Panc1 (cell line): ENCODE data around the gene STXBP1. TPM values are rescaled to one million over a fixed set of nuclear protein-coding genes. Genes with fewer than 3 reads are reported as not detected.

Experiments used
- ATAC-seq: fragments of 200-7000 bp; cut with Tn5 transposase; 2 replicates; pipeline ENCODE4 v1.9.1; 2020; ENCODE audit warnings: mild to moderate bottlenecking, moderate library complexity
- BruUV-seq: library from RNA; stranded (reverse); fragments of 400-500 nt; replicated peaks from 2 replicates; lab custom pipeline; 2021; lab: Mats Ljungman, UMichigan
- CTCF ChIA-PET: fragments of 300-600 bp; sonication (Branson Sonifier 250); formaldehyde crosslinking; loops from one replicate; lab custom pipeline; 2022; ENCODE audit warnings: antibody characterized with exemption; lab: Charles Lee
- POLR2A ChIA-PET: fragments of 300-600 bp; sonication (Branson Sonifier 250); formaldehyde crosslinking; loops from one replicate; lab custom pipeline; 2022; ENCODE audit warnings: antibody characterized with exemption; lab: Charles Lee
- DNase-seq: peaks from one replicate; pipeline ENCODE4 v3.0.0-alpha.2; 2010; ENCODE audit warnings: low read depth, low spot score
- H3K27ac ChIP-seq: 2 replicates; pipeline ENCODE4 v1.5.1; 2011; ENCODE audit warnings: mild to moderate bottlenecking, low read length, inconsistent platforms
- H3K27me3 ChIP-seq: fragments of 200-500 bp; sonication (Bioruptor generic); 2 replicates; pipeline ENCODE4 v1.6.0; 2014; ENCODE audit warnings: low read length, inconsistent platforms; ENCODE audit not compliant: control insufficient read depth, insufficient read depth
- H3K36me3 ChIP-seq: fragments of 200-500 bp; sonication (Bioruptor generic); 2 replicates; pipeline ENCODE4 v1.5.1; 2014; ENCODE audit warnings: inconsistent platforms, mild to moderate bottlenecking, low read length, moderate library complexity; ENCODE audit not compliant: control insufficient read depth, insufficient read depth
- H3K4me1 ChIP-seq: 2 replicates; pipeline ENCODE4 v1.5.1; 2011; ENCODE audit warnings: inconsistent platforms, mild to moderate bottlenecking, low read length, moderate library complexity; ENCODE audit not compliant: control insufficient read depth, insufficient read depth
- H3K4me3 ChIP-seq, 2 experiments: 2 replicates each; pipeline ENCODE4 v1.5.1; 2011 to 2012; ENCODE audit warnings: low read depth in 2 of 2, low read length in 2 of 2, mild to moderate bottlenecking in 2 of 2, inconsistent platforms in 1 of 2, moderate library complexity in 1 of 2
- H3K9me3 ChIP-seq: fragments of 200-500 bp; sonication (Bioruptor generic); 2 replicates; pipeline ENCODE4 v1.5.1; 2014; ENCODE audit warnings: low read depth, mild to moderate bottlenecking, inconsistent platforms, low read length, moderate library complexity; ENCODE audit not compliant: control insufficient read depth, insufficient read depth
- CTCF ChIP-seq: fragments of 450-650 bp; IDR thresholded peaks from 2 replicates; pipeline ENCODE4 v1.5.1; 2017; ENCODE audit warnings: mild to moderate bottlenecking
- POLR2AphosphoS5 ChIP-seq: IDR thresholded peaks from 2 replicates; pipeline ENCODE4 v1.6.1; 2012; ENCODE audit warnings: mild to moderate bottlenecking, low read depth, low read length, moderate library complexity
- REST ChIP-seq, 2 experiments: IDR thresholded peaks; 2 replicates each; pipeline ENCODE4 v1.6.1; 2011 to 2012; ENCODE audit warnings: low read depth in 2 of 2, control low read depth in 1 of 2, low read length in 1 of 2, mild to moderate bottlenecking in 1 of 2, moderate library complexity in 1 of 2; ENCODE audit not compliant: insufficient read depth in 1 of 2
- SIN3A ChIP-seq: IDR thresholded peaks from 2 replicates; pipeline ENCODE4 v1.6.1; 2012; ENCODE audit warnings: low read depth, mild to moderate bottlenecking, low read length, moderate library complexity, borderline replicate concordance; ENCODE audit not compliant: insufficient read depth
- TCF7L2 ChIP-seq: IDR thresholded peaks from 2 replicates; pipeline ENCODE4 v1.6.1; 2011; ENCODE audit warnings: mild to moderate bottlenecking, low read depth, low read length, inconsistent platforms
- in situ Hi-C: cut with HindIII; loops from 2 replicates; pipeline ENCODE4 v1.10.0; 2016; ENCODE audit warnings: low sequenced_read_pairs, low pct_unique_long_range_greater_than_20kb
- intact Hi-C: fragments of 100-400 bp; cut with micrococcal nuclease; formaldehyde crosslinking; loops from one replicate; pipeline ENCODE4 v1.10.0; 2022; ENCODE audit not compliant: unreplicated experiment
- total RNA-seq: library from RNA; stranded (reverse); gene quantifications from one replicate; pipeline ENCODE4 v1.2.1, GENCODE V29; 2021; ENCODE audit not compliant: unreplicated experiment

STXBP1 gene
- total RNA-seq, 1 experiment from 2014 or later = 67.5 TPM

GRCh38 chr9:127673234-127673633 is 61.2 kb downstream of the STXBP1 start:
- Histone ChIP-seq H3K27ac (no peak overlapping the region), H3K4me1 (no peaks in the 10 kb centered on the region), H3K4me3 (no peak overlapping the region), H3K9me3 (no peaks in the 10 kb centered on the region), H3K27me3 (no peaks in the 10 kb centered on the region), H3K36me3 (no peaks in the 10 kb centered on the region)
- no peak for TF ChIP-seq POLR2AphosphoS5
- no peak for TF ChIP-seq REST (IDR thresholded peaks at IDR 0.05; ENCODE audit: insufficient read depth in 1 of 2, low read depth in 2 of 2, low read length in 1 of 2)
- TF ChIP-seq SIN3A = no peak
- no peak for TF ChIP-seq CTCF
- no peak for TF ChIP-seq TCF7L2
- BruUV-seq = TSS peak; percentile 54
- in situ Hi-C loops = no loop called here
- intact Hi-C loops = no loop called here
- DNase-seq (no peak), ATAC-seq (no peak)
- ChIA-PET POLR2A (no interaction called here), CTCF (no interaction called here)

GRCh38 chr9:127676638-127677037 is 64.6 kb downstream of the STXBP1 start:
- in situ Hi-C loops = no loop called here
- CTCF ChIA-PET = no interaction called here

More at GRCh38 chr9:127676638-127677037, 64.6 kb downstream of the STXBP1 start:
- intact Hi-C loops = no loop called here
- Histone ChIP-seq H3K4me1 (no peaks in the 10 kb centered on the region), H3K4me3 (no peak overlapping the region), H3K36me3 (no peaks in the 10 kb centered on the region; the same call in 1 of the 2 replicates), H3K27ac (no peak overlapping the region), H3K27me3 (no peaks in the 10 kb centered on the region), H3K9me3 (no peaks in the 10 kb centered on the region)
- TF ChIP-seq CTCF (no peak), REST (IDR thresholded peaks at IDR 0.05; ENCODE audit: insufficient read depth in 1 of 2, low read depth in 2 of 2, low read length in 1 of 2) (no peak), TCF7L2 (no peak), POLR2AphosphoS5 (no peak), SIN3A (no peak)
- ATAC-seq = no peak
- POLR2A ChIA-PET = interaction anchor here (0.5 kb wide), 1 partner anchor 194 kb away, joined by 12 read pairs; no protein-coding TSS in a partner anchor
- DNase-seq = no peak
- no TSS peak for BruUV-seq
